ENCODE results near the gene PCDH10.

- TF ChIP-seq CTCF (IDR thresholded peaks at IDR 0.05; ENCODE audit: low read depth, low read length) (no peak), EZH2phosphoT487 (IDR thresholded peaks at IDR 0.05; ENCODE audit: low read depth) (no peak)
Measured at GRCh38 chr4:133160853-133161252, 11.8 kb downstream of the PCDH10 start.

Data from OCI-LY3 (cell line).